SK-N-SH (cell line): Measurements from ENCODE around the gene CCDC187. TPM values are rescaled to one million over a fixed set of nuclear protein-coding genes. Genes with fewer than 3 reads are reported as not detected.

ENCODE experiments used
- CTCF ChIA-PET: fragments of 300-600, 350-600 bp; formaldehyde crosslinking; extraction: SDS; loops from one replicate; lab custom pipeline; 2021; lab: Yijun Ruan, JAX
- POLR2A ChIA-PET: fragments of 350-600 bp; sonication (Branson Sonifier 250); formaldehyde crosslinking; extraction: SDS; loops from one replicate; lab custom pipeline; 2020; ENCODE audit warnings: antibody characterized with exemption, inconsistent platforms; lab: Yijun Ruan, JAX
- DNase-seq: peaks from one replicate; pipeline ENCODE4 v3.0.0; 2012
- H2AFZ ChIP-seq: fragments of 200-600 bp; sonication (generic); 2 replicates; pipeline ENCODE4 v1.8.1; 2016; ENCODE audit warnings: antibody characterized with exemption, mild to moderate bottlenecking, low read depth
- H3F3A ChIP-seq: fragments of 200-600 bp; sonication (generic); replicated peaks from 2 replicates; pipeline ENCODE3; 2016; ENCODE audit warnings: antibody characterized with exemption, mild to moderate bottlenecking; ENCODE audit not compliant: insufficient read depth
- H3K27ac ChIP-seq, 2 experiments: fragments of 200-500 bp in 1 of 2; fragments of 200-600 bp in 1 of 2; sonication (Bioruptor generic) in 1 of 2; sonication (generic), shearing (Covaris generic) in 1 of 2; 2 replicates each; pipeline versions ENCODE4 v1.5.1 to v1.6.1; 2014 to 2016; ENCODE audit warnings: low read depth in 2 of 2, inconsistent platforms in 1 of 2, low read length in 1 of 2, mild to moderate bottlenecking in 1 of 2, mixed read lengths in 1 of 2
- H3K27me3 ChIP-seq: fragments of 200-600 bp; sonication (generic), shearing (Covaris generic); 2 replicates; pipeline ENCODE4 v1.6.1; 2016; ENCODE audit warnings: mixed run types; ENCODE audit not compliant: insufficient read depth
- H3K36me3 ChIP-seq, 2 experiments: fragments of 200-500 bp in 1 of 2; fragments of 200-600 bp in 1 of 2; sonication (Bioruptor generic) in 1 of 2; sonication (generic) in 1 of 2; replicated peaks in 1 of 2; 2 replicates each; pipeline versions ENCODE3 to v1.5.1; 2014 to 2016; ENCODE audit warnings: low read length in 1 of 2, mild to moderate bottlenecking in 1 of 2; ENCODE audit not compliant: insufficient read depth in 2 of 2, control insufficient read depth in 1 of 2
- H3K4me1 ChIP-seq, 2 experiments: fragments of 200-500 bp in 1 of 2; fragments of 200-600 bp in 1 of 2; sonication (Bioruptor generic) in 1 of 2; sonication (generic), shearing (Covaris generic) in 1 of 2; 2 replicates each; pipeline versions ENCODE4 v1.5.1 to v1.6.1; 2014 to 2016; ENCODE audit warnings: low read depth in 1 of 2, low read length in 1 of 2, mixed run types in 1 of 2; ENCODE audit not compliant: insufficient read depth in 2 of 2, control insufficient read depth in 1 of 2
- H3K4me2 ChIP-seq: fragments of 200-600 bp; sonication (generic), shearing (Covaris generic); 2 replicates; pipeline ENCODE4 v1.6.1; 2017; ENCODE audit warnings: mixed run types
- H3K4me3 ChIP-seq, 2 experiments: fragments of 200-500 bp in 1 of 2; fragments of 200-600 bp in 1 of 2; sonication (Bioruptor generic) in 1 of 2; sonication (generic), shearing (Covaris generic) in 1 of 2; 2 replicates each; pipeline versions ENCODE4 v1.5.1 to v1.8.1; 2014 to 2016; ENCODE audit warnings: low read depth in 2 of 2, inconsistent platforms in 1 of 2, low read length in 1 of 2, mild to moderate bottlenecking in 1 of 2, mixed read lengths in 1 of 2, moderate library complexity in 1 of 2
- H3K79me2 ChIP-seq: fragments of 200-600 bp; sonication (generic); 2 replicates; pipeline ENCODE4 v1.8.1; 2017; ENCODE audit warnings: mild to moderate bottlenecking; ENCODE audit not compliant: insufficient read depth
- H3K9ac ChIP-seq: fragments of 200-600 bp; sonication (generic); 2 replicates; pipeline ENCODE4 v1.6.1; 2017; ENCODE audit warnings: mixed run types
- H3K9me2 ChIP-seq: fragments of 200-600 bp; sonication (generic); 2 replicates; pipeline ENCODE4 v1.6.1; 2017; ENCODE audit warnings: mixed run types
- H3K9me3 ChIP-seq: fragments of 200-600 bp; sonication (generic); 2 replicates; pipeline ENCODE4 v1.6.1; 2017; ENCODE audit warnings: mixed run types, mild to moderate bottlenecking, moderate library complexity
- H4K20me1 ChIP-seq: fragments of 200-600 bp; sonication (generic); 2 replicates; pipeline ENCODE4 v1.6.1; 2017; ENCODE audit warnings: mild to moderate bottlenecking, mixed run types; ENCODE audit not compliant: insufficient read depth
- MXI1 ChIP-seq: IDR thresholded peaks from 2 replicates; pipeline ENCODE4 v1.6.1; 2012; ENCODE audit warnings: mild to moderate bottlenecking, low read depth, low read length, improper control_type of control experiment
- NFIC ChIP-seq: IDR thresholded peaks from 2 replicates; pipeline ENCODE4 v1.4.0; 2012; ENCODE audit warnings: borderline replicate concordance
- RAD21 ChIP-seq: IDR thresholded peaks from 2 replicates; pipeline ENCODE4 v1.6.1; 2012; ENCODE audit warnings: mild to moderate bottlenecking, low read length
- SIN3A ChIP-seq: IDR thresholded peaks from 2 replicates; pipeline ENCODE4 v1.6.1; 2012; ENCODE audit warnings: low read depth, mild to moderate bottlenecking, low read length, moderate library complexity, borderline replicate concordance
- TEAD4 ChIP-seq: IDR thresholded peaks from 2 replicates; pipeline ENCODE4 v1.4.0; 2012; ENCODE audit warnings: mild to moderate bottlenecking, borderline replicate concordance; ENCODE audit not compliant: insufficient read depth
- YY1 ChIP-seq: IDR thresholded peaks from 2 replicates; pipeline ENCODE4 v1.4.0; 2012; ENCODE audit warnings: low read depth, mild to moderate bottlenecking
- whole genome bisulfite sequencing: methylation state at CpG from one replicate; pipeline ENCODE4 v1.1.6; 2017; ENCODE audit warnings: low lambda C conversion rate; 5-methylcytosine and 5-hydroxymethylcytosine counted together
- polyA plus RNA-seq, 3 experiments: library from polyadenylated mRNA; depleted of rRNA; stranded (reverse); fragments of >200 nt; gene quantifications; 2 replicates each; pipeline ENCODE4 v1.2.3, GENCODE V29; 2012
- TF ChIP-seq, protein P1 (sequence below): IDR thresholded peaks from 2 replicates; pipeline ENCODE4 v1.6.1; 2012; ENCODE audit warnings: mild to moderate bottlenecking, low read depth, low read length, moderate library complexity

The CCDC187 gene
- polyA plus RNA-seq, 1 of the 3 experiments (the other 2 are of a cell fraction) = not detected

DNA sequence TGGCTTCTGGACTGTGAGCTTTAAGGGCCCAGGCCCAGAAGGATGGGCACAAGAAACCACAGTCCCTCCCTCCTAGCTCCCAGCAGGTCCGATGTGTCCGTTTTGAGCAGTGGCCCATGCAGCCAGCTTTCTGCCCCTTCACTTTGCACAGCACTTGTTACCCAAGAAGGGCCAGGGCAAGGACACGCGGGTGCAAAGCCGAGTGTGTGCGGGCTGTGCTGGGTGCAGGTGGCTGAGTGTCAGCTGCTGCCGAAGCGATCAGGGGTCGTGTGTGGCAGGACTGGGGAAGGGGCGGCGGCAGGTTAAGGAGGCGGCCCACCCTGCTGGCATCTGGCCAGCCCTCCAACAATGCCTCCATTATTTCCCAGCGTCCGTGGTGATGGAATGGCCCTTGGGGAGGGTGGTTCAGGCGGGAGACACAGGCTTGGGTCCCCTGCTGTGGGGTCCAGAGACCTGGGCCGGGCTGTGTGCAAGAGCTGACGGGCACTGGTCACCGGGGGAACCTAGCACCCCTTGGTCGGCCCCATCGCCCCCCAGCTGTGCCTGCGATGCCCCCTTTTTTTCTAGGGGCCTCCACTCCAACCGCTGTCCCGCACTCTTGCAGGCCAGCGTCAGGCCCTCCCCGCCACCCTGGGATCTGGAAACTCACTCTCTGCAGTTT, 99.6 kb downstream of the CCDC187 start:
- WGBS = 90% methylated on average over 8 of the region's 25 CpGs
- no peak overlapping the region for H2AFZ ChIP-seq
- no peak overlapping the region for H3K4me2 ChIP-seq
- H3K4me3 ChIP-seq = no peak overlapping the region
- H3K4me1 ChIP-seq = peaks cover 0 to 9% of the 10 kb centered on the region in 2 experiments; a peak in 1 of 4 replicates
- ChIA-PET POLR2A (no interaction called here), CTCF (interaction anchor here (1.0 to 2.3 kb wide), 4 partner anchors 15 to 79 kb away, joined by 3 to 6 read pairs (median 4); no protein-coding TSS in a partner anchor)
- H3K27me3 ChIP-seq = peaks cover 44% of the 10 kb centered on the region
- TF ChIP-seq YY1 (no peak), RAD21 (no peak), MXI1 (no peak), TEAD4 (no peak), SIN3A (no peak)
- no peaks in the 10 kb centered on the region for H3F3A ChIP-seq
- peaks cover 0 to 6% of the 10 kb centered on the region in 2 experiments for H3K36me3 ChIP-seq
- no peaks in the 10 kb centered on the region for H3K9me2 ChIP-seq
- H3K79me2 ChIP-seq = no peaks in the 10 kb centered on the region
- H3K9ac ChIP-seq = no peak overlapping the region
- peaks cover 43% of the 10 kb centered on the region for H4K20me1 ChIP-seq
- H3K27ac ChIP-seq = no peak overlapping the region
- no peaks in the 10 kb centered on the region for H3K9me3 ChIP-seq
- no peak for DNase-seq

DNA sequence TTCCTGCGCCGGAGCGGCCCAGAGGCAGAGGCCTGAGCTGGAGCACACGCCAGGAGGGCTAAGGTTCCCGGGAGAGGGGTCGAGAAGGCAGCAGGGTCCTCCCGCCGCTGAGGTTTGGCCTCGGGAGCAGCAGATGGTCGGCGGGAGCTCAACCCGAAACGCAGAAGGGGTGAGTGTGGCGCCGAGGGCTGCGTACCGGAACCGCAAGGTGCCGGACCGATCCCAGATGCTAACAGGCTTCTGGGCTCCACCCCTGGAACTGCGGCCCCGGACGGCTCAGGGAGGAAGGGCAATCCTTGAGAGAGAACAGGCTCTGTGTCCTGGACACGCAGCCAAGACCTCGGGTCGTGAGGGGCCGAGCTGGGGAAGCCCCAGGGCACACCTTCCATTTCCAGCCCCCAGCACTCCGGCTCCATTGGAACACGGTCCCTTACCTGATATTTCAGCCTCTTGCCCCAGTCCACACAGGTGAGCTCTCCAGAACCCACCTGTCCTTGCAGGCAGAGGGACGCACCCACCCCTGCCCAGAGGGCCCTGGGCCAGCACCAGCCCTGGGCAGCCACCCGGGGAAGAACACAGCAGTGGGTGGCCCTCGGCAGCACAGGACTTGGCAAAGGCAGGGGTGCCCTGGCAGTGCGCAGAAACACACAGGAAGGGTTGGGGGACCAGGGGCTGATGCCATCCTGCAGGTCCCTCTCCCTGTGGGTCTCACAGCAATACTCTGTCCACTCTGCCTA, 100.3 kb downstream of the CCDC187 start:
- Histone ChIP-seq H3K4me3 (no peak overlapping the region), H4K20me1 (peaks cover 43% of the 10 kb centered on the region), H3K27me3 (peaks cover 48% of the 10 kb centered on the region), H3K79me2 (no peaks in the 10 kb centered on the region), H3K4me2 (no peak overlapping the region), H3K4me1 (peaks cover 0 to 9% of the 10 kb centered on the region in 2 experiments; a peak in 1 of 4 replicates), H3K9me2 (no peaks in the 10 kb centered on the region), H3K27ac (no peak overlapping the region), H2AFZ (no peak overlapping the region), H3K36me3 (no peaks in the 10 kb centered on the region), H3K9me3 (no peaks in the 10 kb centered on the region), H3F3A (no peaks in the 10 kb centered on the region), H3K9ac (no peak overlapping the region)
- POLR2A ChIA-PET = no interaction called here
- WGBS = 27% methylated on average over 20 of the region's 33 CpGs
- CTCF ChIA-PET = interaction anchor here (1.0 to 2.3 kb wide), 8 partner anchors 15 to 80 kb away, joined by 3 to 7 read pairs (median 4); no protein-coding TSS in a partner anchor
- peak; percentile 52 for DNase-seq
- TF ChIP-seq MXI1 (no peak), NFIC (no peak)
- TF ChIP-seq, protein P1, sequence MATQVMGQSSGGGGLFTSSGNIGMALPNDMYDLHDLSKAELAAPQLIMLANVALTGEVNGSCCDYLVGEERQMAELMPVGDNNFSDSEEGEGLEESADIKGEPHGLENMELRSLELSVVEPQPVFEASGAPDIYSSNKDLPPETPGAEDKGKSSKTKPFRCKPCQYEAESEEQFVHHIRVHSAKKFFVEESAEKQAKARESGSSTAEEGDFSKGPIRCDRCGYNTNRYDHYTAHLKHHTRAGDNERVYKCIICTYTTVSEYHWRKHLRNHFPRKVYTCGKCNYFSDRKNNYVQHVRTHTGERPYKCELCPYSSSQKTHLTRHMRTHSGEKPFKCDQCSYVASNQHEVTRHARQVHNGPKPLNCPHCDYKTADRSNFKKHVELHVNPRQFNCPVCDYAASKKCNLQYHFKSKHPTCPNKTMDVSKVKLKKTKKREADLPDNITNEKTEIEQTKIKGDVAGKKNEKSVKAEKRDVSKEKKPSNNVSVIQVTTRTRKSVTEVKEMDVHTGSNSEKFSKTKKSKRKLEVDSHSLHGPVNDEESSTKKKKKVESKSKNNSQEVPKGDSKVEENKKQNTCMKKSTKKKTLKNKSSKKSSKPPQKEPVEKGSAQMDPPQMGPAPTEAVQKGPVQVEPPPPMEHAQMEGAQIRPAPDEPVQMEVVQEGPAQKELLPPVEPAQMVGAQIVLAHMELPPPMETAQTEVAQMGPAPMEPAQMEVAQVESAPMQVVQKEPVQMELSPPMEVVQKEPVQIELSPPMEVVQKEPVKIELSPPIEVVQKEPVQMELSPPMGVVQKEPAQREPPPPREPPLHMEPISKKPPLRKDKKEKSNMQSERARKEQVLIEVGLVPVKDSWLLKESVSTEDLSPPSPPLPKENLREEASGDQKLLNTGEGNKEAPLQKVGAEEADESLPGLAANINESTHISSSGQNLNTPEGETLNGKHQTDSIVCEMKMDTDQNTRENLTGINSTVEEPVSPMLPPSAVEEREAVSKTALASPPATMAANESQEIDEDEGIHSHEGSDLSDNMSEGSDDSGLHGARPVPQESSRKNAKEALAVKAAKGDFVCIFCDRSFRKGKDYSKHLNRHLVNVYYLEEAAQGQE = no peak
